ENCODE results near the gene NLRX1. TPM values are rescaled to one million over a fixed set of nuclear protein-coding genes. Genes with fewer than 3 reads are reported as not detected.

Gene NLRX1
- total RNA-seq: 16.4 and 17.7 TPM in 2 replicates

- peak within 1 kb of the TSS; percentile 64 for H3K4me3 ChIP-seq (ENCODE audit: low read depth, low read length)
- peak; percentile 84 for TF ChIP-seq CTCF (IDR thresholded peaks at IDR 0.05; ENCODE audit: insufficient read depth, low read depth, low read length)
- peak; percentile 75 for DNase-seq (ENCODE audit: low read depth)
Observed at GRCh38 chr11:119168471-119169281, at the start of gene NLRX1. Gene NLRX1 (plus strand): TSS chr11:119168725. CDS start chr11:119171404, 2,679 bp downstream.

- no peak for DNase-seq (ENCODE audit: low read depth)
- no peak for TF ChIP-seq CTCF (IDR thresholded peaks at IDR 0.05; ENCODE audit: insufficient read depth, low read depth, low read length)
- H3K4me3 ChIP-seq (ENCODE audit: low read depth, low read length): no peak overlapping the region
Observed at GRCh38 chr11:119118946-119119345, 49.6 kb upstream of the NLRX1 start.

- peak overlapping the region; percentile 64 for H3K4me3 ChIP-seq (ENCODE audit: low read depth, low read length)
- no peak for TF ChIP-seq CTCF (IDR thresholded peaks at IDR 0.05; ENCODE audit: insufficient read depth, low read depth, low read length)
- DNase-seq (ENCODE audit: low read depth): peak; percentile 20
Observed at GRCh38 chr11:119120639-119121007, 47.9 kb upstream of the NLRX1 start.

- no peak for TF ChIP-seq CTCF (IDR thresholded peaks at IDR 0.05; ENCODE audit: insufficient read depth, low read depth, low read length)
- peak within 1 kb of the TSS; percentile 98 for H3K4me3 ChIP-seq (ENCODE audit: low read depth, low read length)
- peak; percentile 98 for DNase-seq (ENCODE audit: low read depth)
Observed at GRCh38 chr11:119121008-119121810, 47.3 kb upstream of the NLRX1 start, which contains the start of gene HINFP. Gene HINFP (plus strand): TSS chr11:119121580. CDS start chr11:119126945, 5,365 bp downstream.

- peak overlapping the region; percentile 98 for H3K4me3 ChIP-seq (ENCODE audit: low read depth, low read length)
- no peak for TF ChIP-seq CTCF (IDR thresholded peaks at IDR 0.05; ENCODE audit: insufficient read depth, low read depth, low read length)
- no peak for DNase-seq (ENCODE audit: low read depth)
Observed at GRCh38 chr11:119121811-119122124, 46.8 kb upstream of the NLRX1 start.

GRCh38 chr11:119125821-119126220 is 42.7 kb upstream of the NLRX1 start:
- no peak for DNase-seq (ENCODE audit: low read depth)
- H3K4me3 ChIP-seq (ENCODE audit: low read depth, low read length): no peak overlapping the region
- TF ChIP-seq CTCF (IDR thresholded peaks at IDR 0.05; ENCODE audit: insufficient read depth, low read depth, low read length): no peak

All from fibroblast of villous mesenchyme (primary cell).